ENCODE measurements around the gene PIAS2.

- TF ChIP-seq CREB1 (IDR thresholded peaks at IDR 0.05; ENCODE audit: low read depth) = no peak
- no peak for TF ChIP-seq CEBPB (IDR thresholded peaks at IDR 0.05)
- TF ChIP-seq FOXM1 (IDR thresholded peaks at IDR 0.05; ENCODE audit: borderline replicate concordance, low read depth) = no peak
Measured at GRCh38 chr18:46868169-46868921, 49.0 kb downstream of the PIAS2 start.

Measured in Ishikawa (cell line).